GM18909 (cell line): ENCODE data around the gene MRFAP1L1.
A peak's percentile ranks its signal among the peaks of the same experiment; 100 is the strongest.

Source experiments
- ATAC-seq: cut with Tn5 transposase; IDR thresholded peaks from one replicate; pipeline ENCODE4 v1.9.1; 2021; ENCODE audit warnings: mild to moderate bottlenecking; ENCODE audit not compliant: unreplicated experiment, poor library complexity

The MRFAP1L1 gene

GRCh38 chr4:6718932-6719610, 9.4 kb upstream of the MRFAP1L1 start:
- no peak for ATAC-seq

- ATAC-seq, result no peak
Measured at GRCh38 chr4:6716958-6717655, 7.4 kb upstream of the MRFAP1L1 start.

GRCh38 chr4:6716018-6716911, 6.6 kb upstream of the MRFAP1L1 start, which contains the start of gene BLOC1S4:
Gene BLOC1S4 (plus strand): TSS chr4:6716174. CDS start chr4:6716210, 36 bp downstream.
- peak; percentile 81 for ATAC-seq

- no peak for ATAC-seq
Measured at GRCh38 chr4:6715704-6716017, 6.0 kb upstream of the MRFAP1L1 start.

- ATAC-seq, result no peak
Measured at GRCh38 chr4:6714954-6715353, 5.3 kb upstream of the MRFAP1L1 start.

- no peak for ATAC-seq
Measured at GRCh38 chr4:6710996-6711395, 1.3 kb upstream of the MRFAP1L1 start.

- peak; percentile 13 for ATAC-seq
Measured at GRCh38 chr4:6710282-6710681, 617 bp upstream of the MRFAP1L1 start.

GRCh38 chr4:6706173-6706572, 3.5 kb downstream of the MRFAP1L1 start:
- no peak for ATAC-seq

GRCh38 chr4:6705646-6706045, 4.0 kb downstream of the MRFAP1L1 start:
- no peak for ATAC-seq

GRCh38 chr4:6703786-6704185, 5.9 kb downstream of the MRFAP1L1 start:
- ATAC-seq, result no peak

GRCh38 chr4:6702761-6703160, 6.9 kb downstream of the MRFAP1L1 start:
- ATAC-seq, result no peak

- no peak for ATAC-seq
Measured at GRCh38 chr4:6701371-6701770, 8.3 kb downstream of the MRFAP1L1 start.

GRCh38 chr4:6699903-6700302, 9.8 kb downstream of the MRFAP1L1 start:
- no peak for ATAC-seq

- no peak for ATAC-seq
Measured at GRCh38 chr4:6699388-6699787, 10.3 kb downstream of the MRFAP1L1 start.

GRCh38 chr4:6697131-6697530, 12.5 kb downstream of the MRFAP1L1 start:
- no peak for ATAC-seq

- ATAC-seq, result no peak
Measured at GRCh38 chr4:6696611-6697010, 13.1 kb downstream of the MRFAP1L1 start.

GRCh38 chr4:6695660-6696610, 13.7 kb downstream of the MRFAP1L1 start:
- ATAC-seq, result no peak

GRCh38 chr4:6694177-6694901, 15.3 kb downstream of the MRFAP1L1 start:
- no peak for ATAC-seq
